ENCODE measurements around the gene GATA2.

GATA2 gene

DNA sequence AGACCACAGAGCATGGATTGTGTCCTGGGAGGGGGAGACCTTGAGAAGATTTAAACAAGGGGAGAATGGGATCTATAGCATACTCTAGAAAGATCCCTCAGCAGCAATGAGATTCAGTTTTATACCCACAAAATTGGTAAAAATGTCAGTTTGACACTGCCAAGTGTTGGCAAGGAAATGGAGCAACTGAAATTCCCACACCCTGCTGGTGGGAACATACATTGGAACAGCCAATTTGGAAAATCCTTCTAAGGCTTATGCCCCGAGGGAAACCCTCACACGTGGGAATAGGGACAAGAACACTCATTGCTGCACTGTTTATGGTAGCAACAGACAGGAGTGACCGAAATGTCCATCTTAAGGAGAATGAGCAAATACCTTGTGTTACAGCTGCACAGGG lies 21.3 kb downstream of the GATA2 start:
- no peak for DNase-seq

DNA sequence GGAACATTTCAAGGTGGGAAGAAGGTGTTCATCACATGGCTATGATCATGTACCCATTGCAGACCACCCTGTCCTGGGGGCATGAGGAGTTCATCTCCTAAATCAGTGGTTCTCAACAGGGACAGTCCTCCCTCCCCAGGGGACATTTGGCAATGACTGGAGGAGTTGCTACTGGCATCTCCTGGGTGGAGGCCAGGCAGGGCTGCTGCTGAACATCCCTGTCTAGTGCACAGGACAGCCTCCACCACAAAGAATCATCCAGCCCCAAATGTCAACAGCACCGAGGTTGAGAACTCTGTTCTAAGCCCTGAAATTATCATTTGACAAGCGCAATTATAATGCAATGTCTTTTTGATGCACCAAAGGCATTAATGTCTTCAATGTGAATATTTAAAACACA lies 21.9 kb downstream of the GATA2 start:
- DNase-seq = no peak

- DNase-seq = no peak
Observed at GRCh38 chr3:128470134-128470899, 22.7 kb downstream of the GATA2 start.

DNA sequence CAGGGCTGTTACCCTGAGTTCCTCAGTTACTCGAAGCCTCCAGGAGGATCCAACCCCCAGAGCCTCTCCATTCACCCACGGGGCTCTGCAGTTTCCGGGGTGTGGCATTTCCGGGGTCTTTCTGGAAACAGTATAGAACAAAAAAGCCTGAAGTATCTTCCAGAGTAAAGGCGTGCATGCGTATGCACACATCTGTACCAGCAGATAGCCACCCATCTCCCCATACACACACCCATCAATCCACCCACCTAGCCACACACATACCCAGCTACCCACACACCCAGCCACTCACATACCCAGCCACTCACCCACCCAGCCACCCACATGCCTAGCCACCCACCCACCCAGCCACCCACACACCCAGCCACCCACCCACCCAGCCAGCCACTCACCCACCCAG lies 23.4 kb downstream of the GATA2 start:
- DNase-seq = no peak

DNA sequence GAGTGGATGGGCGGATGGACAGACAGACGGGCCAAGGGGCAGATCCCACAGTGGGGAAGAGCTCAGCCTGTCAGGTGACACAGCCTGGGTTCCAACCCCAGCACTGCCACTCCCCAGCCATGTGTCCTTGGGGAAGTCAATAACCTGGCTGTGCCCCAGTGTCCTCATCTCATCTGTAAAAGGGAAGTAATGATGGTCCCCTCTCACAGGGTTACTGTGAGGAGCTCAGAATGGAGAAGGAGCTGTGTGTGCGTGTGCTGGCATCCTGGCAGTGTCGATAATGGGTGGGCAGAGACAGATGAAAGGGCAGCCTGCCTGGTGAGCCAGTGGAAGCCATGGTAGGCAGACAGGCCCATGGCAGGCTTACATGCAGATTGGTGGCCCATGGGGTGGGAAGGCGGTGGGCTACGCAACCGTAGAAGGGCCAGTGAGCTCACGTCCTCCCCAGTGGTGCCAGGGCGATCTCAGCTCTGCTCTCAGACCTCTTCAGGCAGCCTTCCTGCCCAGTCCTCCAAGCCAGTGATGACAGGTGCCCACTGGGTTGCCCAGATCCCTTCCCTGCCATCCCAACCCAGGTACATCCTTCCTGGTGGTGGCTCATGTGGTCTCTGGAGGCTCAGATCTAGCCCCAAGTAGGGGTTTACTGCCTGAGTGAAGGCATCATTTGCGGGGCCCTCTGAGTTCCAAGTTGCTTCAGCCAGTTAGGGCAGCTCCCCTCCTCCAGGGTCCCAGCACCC lies 24.0 kb downstream of the GATA2 start:
- no peak for DNase-seq

- DNase-seq = no peak
Observed at GRCh38 chr3:128468285-128468790, 24.7 kb downstream of the GATA2 start.

DNA sequence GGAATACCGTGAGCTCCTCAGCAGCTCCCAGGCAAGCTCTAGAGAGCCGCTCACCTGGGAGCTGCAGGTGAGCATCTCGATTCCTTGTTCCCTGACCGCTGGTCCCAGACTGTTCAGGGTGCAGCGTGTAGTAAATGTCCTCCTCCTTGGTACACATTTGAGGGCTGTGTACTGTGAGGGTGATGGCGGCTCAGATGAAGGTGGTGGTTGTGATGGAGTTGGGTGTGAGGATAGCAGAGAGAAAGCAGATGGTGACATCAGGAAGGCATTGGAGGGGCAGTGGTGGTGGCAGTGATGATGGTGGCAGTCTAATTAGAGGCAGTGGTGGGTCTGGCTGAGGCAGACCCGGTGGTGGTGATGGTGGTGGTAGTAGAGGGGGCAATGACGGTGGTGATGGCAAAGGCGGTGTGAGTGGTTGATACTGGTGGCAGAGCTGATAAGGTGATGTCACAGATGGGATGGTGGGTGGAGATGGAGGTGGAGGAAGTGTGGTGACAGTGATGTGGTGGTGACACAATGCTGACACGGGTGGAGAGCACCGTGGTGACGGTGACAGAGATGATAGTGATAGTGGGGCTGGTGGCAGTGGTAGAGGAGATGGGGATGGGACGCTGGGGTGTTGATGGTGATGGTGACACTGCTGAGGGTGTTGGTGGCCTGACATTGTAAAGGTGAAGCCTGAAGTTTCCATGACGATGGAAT lies 26.0 kb downstream of the GATA2 start, which contains the start of gene DNAJB8:
Gene DNAJB8 (minus strand): TSS at position 51 of the 702 bp plus-strand sequence. CDS start 3,645 bp downstream, outside the sequence.
- DNase-seq = no peak

DNA sequence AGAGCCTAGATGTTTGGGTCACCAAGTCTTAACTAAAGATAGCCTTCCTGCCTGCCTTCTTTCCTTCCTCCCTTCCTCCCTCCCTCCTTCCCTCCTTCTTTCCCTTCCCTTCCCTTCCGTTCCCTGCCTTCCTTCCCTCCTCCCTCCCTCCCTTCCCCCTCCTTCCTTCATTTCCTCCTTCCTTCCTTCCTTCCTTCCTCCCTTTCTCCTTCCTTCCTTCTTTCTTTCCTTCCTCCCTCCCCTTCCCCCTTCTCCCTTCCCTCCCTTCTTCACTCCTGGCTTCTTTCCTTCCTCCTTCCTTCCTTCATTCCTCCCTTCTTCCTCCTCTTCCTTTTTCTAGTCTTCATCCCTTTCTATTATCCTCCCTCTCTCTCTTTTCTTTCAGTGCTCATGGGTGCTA lies 28.3 kb downstream of the GATA2 start:
- DNase-seq = no peak

GRCh38 chr3:128464188-128464587 lies 28.8 kb downstream of the GATA2 start:
- no peak for DNase-seq

DNA sequence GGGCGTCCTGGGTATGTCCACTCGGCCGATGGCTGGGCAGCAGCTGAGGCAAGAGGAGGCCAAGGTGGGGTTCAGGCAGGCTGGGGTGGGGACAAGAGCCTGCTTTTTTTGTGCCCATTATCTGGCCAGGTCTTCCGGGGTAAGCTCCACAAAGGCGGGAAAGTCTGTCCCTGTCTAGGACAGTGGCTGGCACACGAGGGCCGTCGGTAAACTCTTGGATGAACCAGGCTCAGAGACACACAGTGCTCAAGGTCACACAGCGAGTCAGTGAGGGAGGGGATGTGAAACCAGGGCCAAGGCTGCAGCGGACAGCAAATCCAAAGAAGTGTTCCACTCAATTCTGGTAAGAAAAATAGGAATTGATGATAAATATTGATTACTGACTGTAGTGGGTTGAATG lies 29.2 kb downstream of the GATA2 start:
- DNase-seq = no peak

DNA sequence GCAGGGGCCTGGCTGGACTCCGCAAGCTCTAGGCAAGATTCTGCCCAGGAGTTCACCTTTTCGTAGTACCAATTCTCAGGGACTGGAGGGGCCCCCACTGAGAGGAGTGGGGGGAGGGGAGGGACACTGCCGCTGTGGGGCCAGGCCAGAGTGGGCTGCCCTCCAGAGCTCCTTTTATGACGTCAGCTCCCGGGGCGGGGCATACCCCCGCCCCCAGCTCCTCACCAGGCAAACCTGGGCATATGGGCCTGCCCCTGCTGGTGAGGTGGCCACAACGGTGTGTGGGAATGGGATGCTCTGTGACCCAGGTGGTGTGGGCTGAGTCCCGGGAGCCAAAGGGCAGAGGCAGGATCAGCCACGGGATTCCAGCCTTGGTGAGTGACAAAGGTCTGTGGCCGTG lies 29.6 kb downstream of the GATA2 start:
- DNase-seq = no peak

GRCh38 chr3:128462931-128463330 lies 30.1 kb downstream of the GATA2 start:
- DNase-seq = no peak

GRCh38 chr3:128462341-128462910 lies 30.6 kb downstream of the GATA2 start:
- DNase-seq = no peak

GRCh38 chr3:128461731-128462130 lies 31.3 kb downstream of the GATA2 start:
- DNase-seq = no peak

GRCh38 chr3:128459461-128459820 lies 33.6 kb downstream of the GATA2 start:
- DNase-seq = no peak

DNA sequence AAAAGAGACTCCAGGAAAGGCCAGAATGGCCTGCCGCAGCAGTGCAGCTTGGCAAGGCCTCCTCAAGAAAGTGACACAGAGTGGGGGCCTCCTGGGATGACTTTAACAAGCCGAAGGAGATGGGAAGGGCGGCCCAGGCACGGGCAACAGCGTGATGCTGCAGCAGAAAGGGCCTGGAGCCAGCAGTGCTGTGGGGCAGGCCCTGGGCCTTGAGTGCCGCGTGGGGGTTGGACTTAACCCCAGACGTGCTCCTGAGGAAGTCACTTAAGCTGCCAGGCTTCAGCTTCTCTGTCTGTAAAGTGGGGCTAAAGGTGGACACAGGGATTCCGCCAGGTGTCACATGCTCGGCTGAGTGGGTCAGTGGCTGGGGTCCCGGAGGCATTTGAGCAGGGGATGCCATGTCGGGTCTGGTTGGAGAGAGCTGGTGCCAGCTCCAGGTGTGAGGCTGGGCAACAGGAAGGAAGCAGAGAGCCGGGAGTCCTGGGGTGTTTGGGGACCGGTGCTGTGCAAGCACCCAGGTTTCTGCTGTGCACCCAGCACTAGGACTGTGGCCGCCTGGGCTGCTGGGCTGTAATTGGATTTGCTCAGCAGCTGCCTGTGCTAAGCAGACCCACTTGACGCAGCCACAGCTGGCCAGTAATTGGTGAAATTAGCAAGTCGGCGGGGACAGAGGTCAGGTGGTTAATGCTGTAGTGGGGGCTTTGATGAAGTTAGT lies 34.1 kb downstream of the GATA2 start:
- no peak for DNase-seq

DNA sequence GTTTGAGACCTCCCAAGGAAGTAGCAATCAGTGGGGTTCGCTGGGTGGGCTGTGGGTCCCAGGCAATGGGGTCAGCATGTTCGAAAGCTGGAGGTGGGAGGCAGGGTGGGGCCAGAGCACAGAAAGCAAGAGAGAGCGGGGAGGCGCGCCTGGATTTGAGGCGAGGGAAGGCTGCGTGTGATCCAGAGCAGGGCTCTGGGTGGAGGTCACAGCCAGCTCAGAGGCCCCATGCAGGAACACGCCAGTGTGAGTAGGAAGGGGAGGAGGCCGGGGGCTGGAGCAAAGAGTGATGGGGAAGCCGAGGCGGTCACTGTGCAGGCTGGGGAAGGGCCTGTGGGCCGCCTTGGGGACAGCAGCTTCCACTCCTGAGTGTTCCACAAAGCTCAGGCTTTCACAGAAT lies 35.1 kb downstream of the GATA2 start:
- DNase-seq = no peak

DNA sequence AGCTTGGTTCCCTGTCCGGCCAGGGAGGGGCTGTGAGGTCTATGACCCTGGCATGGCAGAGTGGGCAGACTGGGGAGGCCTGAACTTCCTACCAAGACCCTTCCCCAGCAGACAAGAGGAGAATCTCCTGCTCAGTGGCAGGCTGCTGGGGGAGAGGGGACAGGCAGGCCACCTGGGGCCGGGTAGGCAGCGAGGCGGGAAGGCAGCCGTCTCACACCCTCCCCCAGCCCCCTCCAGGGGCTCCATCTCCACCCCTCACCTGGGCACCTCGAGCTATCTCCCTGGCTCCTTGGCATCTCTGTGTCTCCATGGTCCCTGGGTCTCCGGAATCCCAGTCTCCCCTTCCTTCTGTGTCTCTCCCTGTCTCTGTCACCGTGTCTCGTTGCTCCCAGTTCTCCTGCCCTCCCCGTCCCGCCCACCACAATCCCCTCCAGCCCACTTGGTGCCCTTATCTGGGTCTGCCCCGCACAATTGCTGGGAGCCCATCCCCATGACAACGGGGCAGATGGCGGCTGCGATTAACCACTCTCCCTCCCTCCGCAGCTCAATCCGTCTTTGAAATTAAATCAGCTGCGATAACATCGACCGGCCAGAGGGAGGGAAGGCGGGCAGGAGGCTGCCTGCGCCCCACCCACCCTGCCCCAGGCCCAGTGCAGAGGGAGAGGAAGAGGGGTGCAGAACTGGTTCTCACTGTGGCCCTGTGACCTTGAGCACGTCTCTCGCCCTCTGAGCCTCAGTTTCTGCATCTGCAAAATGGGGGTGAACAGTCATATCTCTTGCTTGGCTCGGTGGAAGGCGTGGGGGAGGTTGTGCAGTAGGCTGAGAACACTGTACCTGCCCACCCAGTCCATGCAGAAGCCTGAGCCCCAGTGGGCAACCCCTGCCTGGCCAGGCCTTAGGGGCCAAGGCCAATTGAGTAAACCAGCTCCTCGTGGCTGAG lies 36.0 kb downstream of the GATA2 start:
- DNase-seq = no peak

DNA sequence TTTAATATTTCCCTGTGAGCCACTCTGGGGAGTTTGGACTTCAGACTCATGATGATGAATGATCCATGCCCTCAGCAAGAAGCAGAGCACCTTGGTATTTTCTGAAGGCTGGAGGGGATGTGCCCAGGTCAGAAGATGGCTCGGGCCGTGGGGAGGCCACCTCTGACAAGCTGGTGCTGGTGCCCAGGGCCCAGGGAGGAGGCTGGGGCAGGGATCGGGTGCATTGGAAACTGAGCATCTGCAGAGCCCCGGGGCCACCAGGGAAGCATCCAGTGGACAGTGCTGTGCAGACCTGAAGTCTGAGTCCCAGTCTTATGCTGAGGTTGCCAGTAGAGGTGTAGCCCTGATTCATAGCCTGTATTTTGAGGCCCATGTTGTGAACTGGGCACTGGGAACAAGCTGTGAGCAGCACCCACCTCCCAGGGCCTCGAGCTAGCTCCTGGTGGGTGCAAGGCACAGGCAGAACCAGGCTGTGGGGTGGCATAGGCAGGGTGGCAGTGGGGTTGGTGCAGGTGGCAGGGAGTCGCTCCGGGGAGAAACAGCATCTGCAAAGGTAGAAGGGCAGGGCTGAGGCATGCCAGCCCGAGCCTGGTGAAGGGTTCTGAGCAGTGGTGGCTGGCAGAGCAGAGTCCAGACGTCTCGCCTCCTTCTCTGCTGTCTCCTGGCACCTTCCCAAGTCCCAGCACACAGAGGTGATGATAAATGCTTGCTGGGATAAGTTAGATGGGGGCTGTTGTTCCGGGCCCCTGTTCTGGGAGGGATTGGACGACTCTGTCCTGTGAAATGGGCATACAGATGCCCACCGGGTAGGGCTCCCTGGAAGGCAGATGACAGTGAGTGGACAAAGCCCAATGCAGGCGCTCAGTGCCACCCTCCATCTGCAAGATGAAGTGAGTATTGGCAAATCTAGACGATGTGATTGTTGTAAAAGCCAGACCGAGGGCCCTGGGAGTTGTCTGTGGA lies 36.9 kb downstream of the GATA2 start:
- DNase-seq = no peak

- no peak for DNase-seq
Observed at GRCh38 chr3:128455116-128455515, 37.9 kb downstream of the GATA2 start.

All from COR-L47 (cell line).